Measurements from ENCODE around the gene FOXN3. TPM values are rescaled to one million over a fixed set of nuclear protein-coding genes. Genes with fewer than 3 reads are reported as not detected.

Gene FOXN3
- total RNA-seq, 1 donor = 84.0 TPM

GRCh38 chr14:89432226-89432625 lies 15.2 kb upstream of the FOXN3 start:
- DNase-seq (ENCODE audit: low read depth in 2 of 3, low spot score in 2 of 3) = no peak

GRCh38 chr14:89430391-89431236 lies 13.6 kb upstream of the FOXN3 start:
- DNase-seq (ENCODE audit: low read depth in 2 of 3, low spot score in 2 of 3) = peak in 2 of 3 donors; percentile 23 to 79

GRCh38 chr14:89429199-89430181 lies 12.5 kb upstream of the FOXN3 start:
- DNase-seq (ENCODE audit: low read depth in 2 of 3, low spot score in 2 of 3) = peak in 2 of 3 donors; percentile 67 to 84

- DNase-seq (ENCODE audit: low read depth in 2 of 3, low spot score in 2 of 3) = no peak
These were observed 11.6 kb upstream of the FOXN3 start for GRCh38 chr14:89428546-89429198.

- no peak for DNase-seq (ENCODE audit: low read depth in 2 of 3, low spot score in 2 of 3)
These were observed 11.1 kb upstream of the FOXN3 start for GRCh38 chr14:89428173-89428523.

GRCh38 chr14:89427426-89428172 lies 10.6 kb upstream of the FOXN3 start:
- no peak for DNase-seq (ENCODE audit: low read depth in 2 of 3, low spot score in 2 of 3)

GRCh38 chr14:89425931-89426330 lies 8.9 kb upstream of the FOXN3 start:
- DNase-seq (ENCODE audit: low read depth in 2 of 3, low spot score in 2 of 3) = peak in 1 of 3 donors; percentile 34

GRCh38 chr14:89424241-89424640 lies 7.2 kb upstream of the FOXN3 start:
- DNase-seq (ENCODE audit: low read depth in 2 of 3, low spot score in 2 of 3) = no peak

GRCh38 chr14:89422952-89423345 lies 5.9 kb upstream of the FOXN3 start:
- DNase-seq (ENCODE audit: low read depth in 2 of 3, low spot score in 2 of 3) = no peak

GRCh38 chr14:89422181-89422951 lies 5.3 kb upstream of the FOXN3 start:
- no peak for DNase-seq (ENCODE audit: low read depth in 2 of 3, low spot score in 2 of 3)

GRCh38 chr14:89420502-89420901 lies 3.5 kb upstream of the FOXN3 start:
- DNase-seq (ENCODE audit: low read depth in 2 of 3, low spot score in 2 of 3) = no peak

- DNase-seq (ENCODE audit: low read depth in 2 of 3, low spot score in 2 of 3) = no peak
These were observed 3.0 kb upstream of the FOXN3 start for GRCh38 chr14:89419973-89420482.

GRCh38 chr14:89418976-89419375 lies 1.9 kb upstream of the FOXN3 start:
- DNase-seq (ENCODE audit: low read depth in 2 of 3, low spot score in 2 of 3) = peak in 1 of 3 donors; percentile 39

GRCh38 chr14:89418452-89418851 lies 1.4 kb upstream of the FOXN3 start:
- no peak for DNase-seq (ENCODE audit: low read depth in 2 of 3, low spot score in 2 of 3)

- DNase-seq (ENCODE audit: low read depth in 2 of 3, low spot score in 2 of 3) = peak; percentile 29 to 82 (median 70)
These were observed 612 bp upstream of the FOXN3 start for GRCh38 chr14:89417465-89418225.

- DNase-seq (ENCODE audit: low read depth in 2 of 3, low spot score in 2 of 3) = peak; percentile 95 to 99 (median 97)
These were observed 734 bp downstream of the FOXN3 start for GRCh38 chr14:89416002-89416995.

- DNase-seq (ENCODE audit: low read depth in 2 of 3, low spot score in 2 of 3) = no peak
These were observed 1.9 kb downstream of the FOXN3 start for GRCh38 chr14:89415159-89415558.

All from hematopoietic multipotent progenitor cell (in vitro differentiated cells).